ENCODE results near the gene PARD3. TPM values are rescaled to one million over a fixed set of nuclear protein-coding genes. Genes with fewer than 3 reads are reported as not detected.

PARD3 gene
- total and polyA plus RNA-seq, 2 experiments from 2014 or later, result 6.3 to 21.2 TPM

DNA sequence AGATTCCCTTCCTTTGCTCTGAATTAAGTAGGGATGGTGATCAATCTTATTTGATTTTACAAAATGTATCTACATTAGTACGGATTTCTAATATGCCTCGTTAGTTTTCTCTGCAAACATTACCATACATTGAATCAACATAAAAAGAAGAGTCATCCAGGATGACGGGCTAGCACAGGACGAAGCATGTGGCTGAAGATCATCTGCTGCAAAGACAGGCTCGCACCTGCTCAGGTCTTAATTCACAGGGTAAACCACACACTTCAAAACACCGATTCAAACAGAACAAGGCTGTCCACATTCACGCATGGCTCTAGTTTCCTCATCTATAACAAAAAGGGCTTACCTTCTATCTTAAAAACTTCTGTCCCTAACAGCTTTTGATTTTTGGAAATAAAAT, 323.0 kb downstream of the PARD3 start:
- no peak overlapping the region for H3K9ac ChIP-seq
- H3K79me2 ChIP-seq (ENCODE audit: insufficient read depth), result no peaks in the 10 kb centered on the region
- H4K20me1 ChIP-seq (ENCODE audit: insufficient read depth), result no peaks in the 10 kb centered on the region
- 0 out of 2 replicates have a peak, but pooled peaks cover 9% of the 10 kb centered on the region for H3F3A ChIP-seq (ENCODE audit: insufficient read depth)
- in situ Hi-C loops (cut with MboI), result no loop called here
- H3K27ac ChIP-seq, result no peak overlapping the region
- WGBS, 2 experiments (ENCODE audit: low coverage in 1 of 2, low lambda C conversion rate in 2 of 2, missing lambda C conversion rate in 2 of 2), result 95 to 99% methylated on average over 7 of the region's 7 CpGs
- H3K27me3 ChIP-seq (replicated peaks; ENCODE audit: insufficient read depth), result no peaks in the 10 kb centered on the region
- H3K9me2 ChIP-seq (ENCODE audit: insufficient read depth), result no peaks in the 10 kb centered on the region
- H3K4me2 ChIP-seq (ENCODE audit: unreplicated experiment), result no peak overlapping the region
- no peaks in the 10 kb centered on the region for H3K9me3 ChIP-seq (ENCODE audit: low read depth)
- 0 out of 2 replicates have a peak, but pooled peaks cover 10% of the 10 kb centered on the region for H3K4me1 ChIP-seq (ENCODE audit: insufficient read depth)
- no peak for DNase-seq
- no peak overlapping the region for H2AFZ ChIP-seq
- no peak overlapping the region for H3K4me3 ChIP-seq
- no peak for TF ChIP-seq EZH2 (IDR thresholded peaks at IDR 0.05; ENCODE audit: insufficient read depth, poor library complexity, severe bottlenecking)
- no peak for TF ChIP-seq EZH2phosphoT487 (IDR thresholded peaks at IDR 0.05; ENCODE audit: insufficient read depth, low read depth)
- H3K36me3 ChIP-seq (ENCODE audit: low read depth), result 0 out of 2 replicates have a peak, but pooled peaks cover 3% of the 10 kb centered on the region

DNA sequence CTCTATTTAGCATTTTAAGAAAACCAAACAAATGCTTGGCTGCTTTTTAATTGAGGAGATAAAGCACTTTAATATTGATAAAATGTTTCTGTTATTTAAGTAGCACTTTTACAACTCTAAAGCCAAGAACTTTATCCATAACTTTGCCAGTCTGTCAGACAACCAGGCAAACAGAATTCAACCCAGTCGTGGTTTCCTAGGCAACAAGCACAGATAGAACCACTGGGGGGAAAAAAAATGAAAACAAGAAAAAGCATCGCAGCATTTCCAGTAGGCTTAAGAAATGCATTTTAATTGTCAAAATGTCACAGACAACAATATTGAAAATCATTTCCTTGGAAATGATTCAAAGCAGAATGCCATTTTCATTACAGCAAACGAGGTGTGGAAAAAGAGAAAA, 323.4 kb downstream of the PARD3 start:
- no peaks in the 10 kb centered on the region for H3K27me3 ChIP-seq (replicated peaks; ENCODE audit: insufficient read depth)
- 0 out of 2 replicates have a peak, but pooled peaks cover 9% of the 10 kb centered on the region for H3F3A ChIP-seq (ENCODE audit: insufficient read depth)
- 0 out of 2 replicates have a peak, but pooled peaks cover 3% of the 10 kb centered on the region for H3K36me3 ChIP-seq (ENCODE audit: low read depth)
- H3K4me3 ChIP-seq, result no peak overlapping the region
- TF ChIP-seq EZH2 (IDR thresholded peaks at IDR 0.05; ENCODE audit: insufficient read depth, poor library complexity, severe bottlenecking) (no peak), EZH2phosphoT487 (IDR thresholded peaks at IDR 0.05; ENCODE audit: insufficient read depth, low read depth) (no peak)
- H3K4me1 ChIP-seq (ENCODE audit: insufficient read depth), result 0 out of 2 replicates have a peak, but pooled peaks cover 10% of the 10 kb centered on the region
- 82 to 91% methylated on average over 3 of the region's 3 CpGs for WGBS, 2 experiments (ENCODE audit: low coverage in 1 of 2, low lambda C conversion rate in 2 of 2, missing lambda C conversion rate in 2 of 2)
- in situ Hi-C loops (cut with MboI), result no loop called here
- H2AFZ ChIP-seq, result no peak overlapping the region
- no peaks in the 10 kb centered on the region for H3K9me2 ChIP-seq (ENCODE audit: insufficient read depth)
- no peaks in the 10 kb centered on the region for H3K79me2 ChIP-seq (ENCODE audit: insufficient read depth)
- DNase-seq, result no peak
- no peak overlapping the region for H3K9ac ChIP-seq
- no peaks in the 10 kb centered on the region for H3K9me3 ChIP-seq (ENCODE audit: low read depth)
- H3K4me2 ChIP-seq (ENCODE audit: unreplicated experiment), result no peak overlapping the region
- H4K20me1 ChIP-seq (ENCODE audit: insufficient read depth), result no peaks in the 10 kb centered on the region
- no peak overlapping the region for H3K27ac ChIP-seq

DNA sequence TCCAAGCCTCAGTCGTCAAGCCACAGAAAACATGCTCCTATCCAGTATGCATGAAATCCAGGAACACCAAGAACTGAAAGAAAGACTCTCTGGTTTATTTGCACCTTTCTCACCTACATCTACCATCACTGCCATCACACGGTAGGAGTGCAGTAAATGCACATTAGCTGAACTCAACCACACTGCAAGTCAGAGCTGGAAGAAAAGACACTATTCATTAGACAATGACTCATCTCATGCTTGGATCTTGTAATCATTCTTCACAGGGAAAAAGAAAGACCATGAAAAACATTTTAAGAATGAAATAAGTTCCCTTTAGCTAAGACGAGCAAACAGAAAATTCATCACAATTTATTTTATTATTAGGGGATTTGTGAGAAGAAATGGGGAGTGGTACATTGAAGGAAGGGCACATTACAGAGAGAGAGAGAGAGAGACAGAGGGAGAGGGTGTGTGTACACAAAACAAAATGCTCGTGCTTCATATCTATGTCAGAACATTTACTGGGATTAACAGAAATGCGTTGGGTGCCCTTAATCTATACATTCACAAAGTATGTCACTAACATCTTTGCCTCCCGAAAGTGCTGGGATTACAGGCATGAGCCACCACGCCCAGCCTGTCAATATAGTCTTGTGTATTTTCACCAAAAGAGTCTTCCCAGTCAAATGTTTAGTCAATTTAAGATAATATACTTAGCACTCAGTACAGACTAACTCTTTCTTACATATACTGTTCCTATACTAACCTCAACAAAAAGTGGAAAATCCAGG, 324.9 kb downstream of the PARD3 start:
- no peak overlapping the region for H3K4me3 ChIP-seq
- no peak overlapping the region for H3K9ac ChIP-seq
- H3F3A ChIP-seq (ENCODE audit: insufficient read depth), result 0 out of 2 replicates have a peak, but pooled peaks cover 9% of the 10 kb centered on the region
- H3K9me2 ChIP-seq (ENCODE audit: insufficient read depth), result no peaks in the 10 kb centered on the region
- DNase-seq, result peak; percentile 82
- 0 out of 2 replicates have a peak, but pooled peaks cover 10% of the 10 kb centered on the region for H3K4me1 ChIP-seq (ENCODE audit: insufficient read depth)
- TF ChIP-seq EZH2phosphoT487 (IDR thresholded peaks at IDR 0.05; ENCODE audit: insufficient read depth, low read depth), result no peak
- TF ChIP-seq EZH2 (IDR thresholded peaks at IDR 0.05; ENCODE audit: insufficient read depth, poor library complexity, severe bottlenecking), result no peak
- H2AFZ ChIP-seq, result no peak overlapping the region
- H3K9me3 ChIP-seq (ENCODE audit: low read depth), result no peaks in the 10 kb centered on the region
- no peaks in the 10 kb centered on the region for H3K79me2 ChIP-seq (ENCODE audit: insufficient read depth)
- H3K4me2 ChIP-seq (ENCODE audit: unreplicated experiment), result peak overlapping the region; percentile 45
- 48 to 56% methylated on average over 7 of the region's 7 CpGs for WGBS, 2 experiments (ENCODE audit: low coverage in 1 of 2, low lambda C conversion rate in 2 of 2, missing lambda C conversion rate in 2 of 2)
- no peaks in the 10 kb centered on the region for H3K27me3 ChIP-seq (replicated peaks; ENCODE audit: insufficient read depth)
- H3K27ac ChIP-seq, result no peak overlapping the region
- in situ Hi-C loops (cut with MboI), result no loop called here
- H3K36me3 ChIP-seq (ENCODE audit: low read depth), result no peaks in the 10 kb centered on the region
- H4K20me1 ChIP-seq (ENCODE audit: insufficient read depth), result no peaks in the 10 kb centered on the region

DNA sequence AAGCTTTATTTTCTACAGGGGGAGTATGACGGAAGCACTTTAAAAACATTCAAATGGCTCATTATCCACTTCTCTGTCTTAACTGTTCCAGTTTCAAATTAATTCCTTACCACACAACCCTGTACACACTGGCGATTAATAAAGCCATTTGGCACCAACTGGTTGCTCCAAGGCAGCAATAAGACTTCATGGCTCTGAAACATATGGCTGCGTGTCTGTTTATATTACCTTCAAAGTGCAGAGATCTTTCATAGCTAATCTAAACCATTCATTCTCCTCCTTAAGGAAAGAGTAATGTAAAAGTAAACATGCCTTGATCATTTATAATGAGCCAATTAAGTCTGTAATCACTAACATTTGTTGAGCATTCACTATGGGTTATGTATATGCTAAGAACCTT, 325.7 kb downstream of the PARD3 start:
- Histone ChIP-seq H3K27ac (no peak overlapping the region), H3K27me3 (replicated peaks; ENCODE audit: insufficient read depth) (no peaks in the 10 kb centered on the region), H3K4me3 (no peak overlapping the region), H3K4me2 (ENCODE audit: unreplicated experiment) (no peak overlapping the region), H3K9me2 (ENCODE audit: insufficient read depth) (no peaks in the 10 kb centered on the region), H2AFZ (no peak overlapping the region), H3K9me3 (ENCODE audit: low read depth) (no peaks in the 10 kb centered on the region), H3K4me1 (ENCODE audit: insufficient read depth) (0 out of 2 replicates have a peak, but pooled peaks cover 10% of the 10 kb centered on the region), H3K79me2 (ENCODE audit: insufficient read depth) (no peaks in the 10 kb centered on the region), H3K9ac (no peak overlapping the region), H3K36me3 (ENCODE audit: low read depth) (no peaks in the 10 kb centered on the region), H3F3A (ENCODE audit: insufficient read depth) (0 out of 2 replicates have a peak, but pooled peaks cover 9% of the 10 kb centered on the region), H4K20me1 (ENCODE audit: insufficient read depth) (no peaks in the 10 kb centered on the region)
- in situ Hi-C loops (cut with MboI), result no loop called here
- no peak for TF ChIP-seq EZH2 (IDR thresholded peaks at IDR 0.05; ENCODE audit: insufficient read depth, poor library complexity, severe bottlenecking)
- no peak for TF ChIP-seq EZH2phosphoT487 (IDR thresholded peaks at IDR 0.05; ENCODE audit: insufficient read depth, low read depth)
- 81 to 83% methylated on average over 3 of the region's 3 CpGs for WGBS, 2 experiments (ENCODE audit: low coverage in 1 of 2, low lambda C conversion rate in 2 of 2, missing lambda C conversion rate in 2 of 2)
- DNase-seq, result no peak
